HG02763 (cell line): ENCODE data around the gene PKD1L1.
"Not testable (repeated sequence)": the region's sequence is repeated elsewhere in the genome, so short reads cannot be mapped to it uniquely, and the experiment has no call there.

ENCODE experiments used
- ATAC-seq: cut with Tn5 transposase; IDR thresholded peaks from one replicate; pipeline ENCODE4 v1.9.1; 2021; ENCODE audit warnings: mild to moderate bottlenecking, moderate library complexity; ENCODE audit not compliant: unreplicated experiment

PKD1L1 gene

GRCh38 chr7:47938574-47939165 is 9.6 kb downstream of the PKD1L1 start:
- ATAC-seq: no peak

- ATAC-seq: peak; percentile 60
Measured at GRCh38 chr7:47937711-47938573, 10.3 kb downstream of the PKD1L1 start.

GRCh38 chr7:47937065-47937687 is 11.1 kb downstream of the PKD1L1 start:
- ATAC-seq: peak; percentile 91

GRCh38 chr7:47936323-47936722 is 11.9 kb downstream of the PKD1L1 start:
- ATAC-seq: no peak

- ATAC-seq: no peak
Measured at GRCh38 chr7:47935336-47935735, 12.9 kb downstream of the PKD1L1 start.

- ATAC-seq: no peak
Measured at GRCh38 chr7:47934831-47935230, 13.4 kb downstream of the PKD1L1 start.

- ATAC-seq: no peak
Measured at GRCh38 chr7:47933215-47933614, 15.1 kb downstream of the PKD1L1 start.

- no peak for ATAC-seq
Measured at GRCh38 chr7:47932466-47933037, 15.7 kb downstream of the PKD1L1 start.

- no peak for ATAC-seq
Measured at GRCh38 chr7:47932016-47932415, 16.2 kb downstream of the PKD1L1 start.

- no peak for ATAC-seq
Measured at GRCh38 chr7:47931005-47932004, 17.0 kb downstream of the PKD1L1 start.

- no peak for ATAC-seq
Measured at GRCh38 chr7:47924266-47924665, 24.0 kb downstream of the PKD1L1 start.

- not testable (repeated sequence) for ATAC-seq
Measured at GRCh38 chr7:47923081-47923875, 25.0 kb downstream of the PKD1L1 start.

GRCh38 chr7:47916514-47916913 is 31.8 kb downstream of the PKD1L1 start:
- not testable (repeated sequence) for ATAC-seq

- no peak for ATAC-seq
Measured at GRCh38 chr7:47915616-47915976, 32.7 kb downstream of the PKD1L1 start.

GRCh38 chr7:47914717-47915615 is 33.3 kb downstream of the PKD1L1 start:
- no peak for ATAC-seq

GRCh38 chr7:47912332-47912731 is 35.9 kb downstream of the PKD1L1 start:
- no peak for ATAC-seq

- ATAC-seq: no peak
Measured at GRCh38 chr7:47908720-47909119, 39.5 kb downstream of the PKD1L1 start.

GRCh38 chr7:47907981-47908616 is 40.2 kb downstream of the PKD1L1 start:
- ATAC-seq: no peak
